IPS-20b (cell line): ENCODE data around the gene ATXN7L3.

Experiments
- H3K27ac ChIP-seq: one replicate; pipeline ENCODE4 v1.5.1; 2013; ENCODE audit warnings: low read length
- H3K27me3 ChIP-seq: 2 replicates; pipeline ENCODE4 v1.6.1; 2013; ENCODE audit warnings: mild to moderate bottlenecking, low read length, inconsistent platforms; ENCODE audit not compliant: insufficient read depth
- H3K36me3 ChIP-seq: 2 replicates; pipeline ENCODE4 v1.6.1; 2013; ENCODE audit warnings: low read depth, mild to moderate bottlenecking, inconsistent platforms, low read length, moderate library complexity; ENCODE audit not compliant: insufficient read depth
- H3K4me1 ChIP-seq: 2 replicates; pipeline ENCODE4 v1.6.1; 2013; ENCODE audit warnings: mild to moderate bottlenecking, control low read depth, inconsistent platforms, low read length, moderate library complexity; ENCODE audit not compliant: insufficient read depth
- H3K4me3 ChIP-seq: 2 replicates; pipeline ENCODE4 v1.5.1; 2013; ENCODE audit warnings: mild to moderate bottlenecking, low read length, inconsistent platforms
- H3K9ac ChIP-seq: 2 replicates; pipeline ENCODE4 v1.6.1; 2013; ENCODE audit warnings: low read depth, mild to moderate bottlenecking, inconsistent platforms, low read length, moderate library complexity
- H3K9me3 ChIP-seq: 2 replicates; pipeline ENCODE4 v1.6.1; 2013; ENCODE audit warnings: mild to moderate bottlenecking, low read depth, low read length, inconsistent platforms; ENCODE audit not compliant: insufficient read depth

Gene ATXN7L3

DNA sequence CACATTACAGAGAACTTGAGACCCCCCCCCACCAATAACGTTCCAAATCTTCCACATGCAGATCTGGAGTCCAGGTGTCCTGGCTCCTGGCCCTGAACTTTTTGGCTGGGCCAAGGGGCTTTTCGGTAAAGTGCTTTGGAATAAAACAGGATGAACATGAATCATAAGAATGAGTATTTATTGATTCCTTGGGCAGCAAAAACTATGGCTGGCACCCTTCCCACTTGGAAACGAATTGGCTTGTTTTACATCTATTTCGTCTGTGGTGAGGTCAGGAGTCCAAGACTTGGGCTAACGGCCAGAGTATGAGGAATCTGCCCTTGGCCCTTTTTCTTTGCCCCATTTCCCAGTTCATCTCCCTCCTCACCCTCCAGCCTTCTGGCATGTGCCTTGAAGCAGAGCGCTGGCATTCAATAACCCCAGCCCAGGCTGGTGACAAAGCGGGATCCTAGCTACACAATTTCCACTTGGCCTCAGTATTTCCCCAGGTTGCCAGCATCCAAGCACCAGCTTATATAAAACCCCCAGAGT is 23.9 kb upstream of the ATXN7L3 start:
- Histone ChIP-seq H3K4me1 (no peaks in the 10 kb centered on the region), H3K27me3 (no peaks in the 10 kb centered on the region; the same call in 1 of the 2 replicates), H3K9ac (no peak overlapping the region), H3K36me3 (no peaks in the 10 kb centered on the region), H3K9me3 (no peaks in the 10 kb centered on the region), H3K27ac (no peak overlapping the region), H3K4me3 (no peak overlapping the region)

- H3K36me3 ChIP-seq, result peaks cover 4% of the 10 kb centered on the region; the same call in 1 of the 2 replicates
- H3K9me3 ChIP-seq, result no peaks in the 10 kb centered on the region
- no peak overlapping the region for H3K27ac ChIP-seq
- H3K9ac ChIP-seq, result peak overlapping the region; percentile 88; the same call in 1 of the 2 replicates
- H3K4me1 ChIP-seq, result peaks cover 6% of the 10 kb centered on the region
- H3K27me3 ChIP-seq, result no peaks in the 10 kb centered on the region; the same call in 1 of the 2 replicates
- H3K4me3 ChIP-seq, result peak overlapping the region; percentile 90
Measured at GRCh38 chr17:44222112-44222869, 22.6 kb upstream of the ATXN7L3 start.

GRCh38 chr17:44221862-44222111 is 22.1 kb upstream of the ATXN7L3 start:
- Histone ChIP-seq H3K27me3 (no peaks in the 10 kb centered on the region; the same call in 1 of the 2 replicates), H3K9ac (peak overlapping the region; percentile 88; the same call in 1 of the 2 replicates), H3K9me3 (no peaks in the 10 kb centered on the region), H3K4me1 (peaks cover 6% of the 10 kb centered on the region), H3K36me3 (peaks cover 9% of the 10 kb centered on the region; the same call in 1 of the 2 replicates), H3K4me3 (peak overlapping the region; percentile 90), H3K27ac (peak overlapping the region; percentile 49)

DNA sequence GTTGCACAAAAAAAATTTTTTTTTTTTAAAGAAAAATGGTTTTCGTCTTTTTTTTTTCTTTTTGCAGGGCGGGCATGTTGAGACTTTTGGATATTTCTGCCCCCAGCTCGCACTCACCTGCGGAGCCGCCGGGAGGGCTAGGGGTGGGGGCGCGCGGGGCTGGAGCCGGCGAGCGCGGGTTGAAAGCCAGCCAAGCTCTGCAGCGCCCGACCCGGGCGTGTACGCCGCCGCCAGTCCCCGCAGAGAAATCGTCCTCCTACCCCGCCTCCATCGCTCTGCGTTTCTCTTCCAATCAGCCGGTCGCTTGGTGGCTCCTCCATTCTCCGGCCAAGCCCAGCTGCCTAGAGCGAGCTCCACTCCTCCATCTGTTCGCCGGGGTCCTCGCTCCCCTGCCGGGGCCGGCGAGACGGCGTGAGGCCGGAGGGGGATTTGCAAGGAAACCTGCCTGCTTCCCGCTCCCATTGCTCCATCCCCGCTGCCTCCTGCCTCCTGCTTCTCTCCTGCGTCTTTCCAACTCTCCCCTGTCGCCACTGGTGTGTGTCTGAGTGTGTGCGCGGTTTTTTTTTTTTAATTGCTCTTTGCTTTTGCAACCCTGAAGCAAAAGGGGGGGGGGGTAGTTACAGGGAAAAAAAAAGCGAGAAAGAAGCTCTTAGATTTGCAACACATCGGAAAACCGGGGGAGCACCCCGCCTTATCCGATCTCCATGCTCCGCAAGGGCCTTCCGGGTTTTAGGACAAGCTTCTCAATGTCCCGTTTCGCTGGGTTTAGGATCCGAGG is 21.6 kb upstream of the ATXN7L3 start:
- Histone ChIP-seq H3K27ac (peak overlapping the region; percentile 49), H3K9me3 (no peaks in the 10 kb centered on the region), H3K4me1 (peaks cover 6% of the 10 kb centered on the region), H3K36me3 (peaks cover 14% of the 10 kb centered on the region), H3K4me3 (peak overlapping the region; percentile 90), H3K9ac (peak overlapping the region; percentile 88), H3K27me3 (no peaks in the 10 kb centered on the region; the same call in 1 of the 2 replicates)

DNA sequence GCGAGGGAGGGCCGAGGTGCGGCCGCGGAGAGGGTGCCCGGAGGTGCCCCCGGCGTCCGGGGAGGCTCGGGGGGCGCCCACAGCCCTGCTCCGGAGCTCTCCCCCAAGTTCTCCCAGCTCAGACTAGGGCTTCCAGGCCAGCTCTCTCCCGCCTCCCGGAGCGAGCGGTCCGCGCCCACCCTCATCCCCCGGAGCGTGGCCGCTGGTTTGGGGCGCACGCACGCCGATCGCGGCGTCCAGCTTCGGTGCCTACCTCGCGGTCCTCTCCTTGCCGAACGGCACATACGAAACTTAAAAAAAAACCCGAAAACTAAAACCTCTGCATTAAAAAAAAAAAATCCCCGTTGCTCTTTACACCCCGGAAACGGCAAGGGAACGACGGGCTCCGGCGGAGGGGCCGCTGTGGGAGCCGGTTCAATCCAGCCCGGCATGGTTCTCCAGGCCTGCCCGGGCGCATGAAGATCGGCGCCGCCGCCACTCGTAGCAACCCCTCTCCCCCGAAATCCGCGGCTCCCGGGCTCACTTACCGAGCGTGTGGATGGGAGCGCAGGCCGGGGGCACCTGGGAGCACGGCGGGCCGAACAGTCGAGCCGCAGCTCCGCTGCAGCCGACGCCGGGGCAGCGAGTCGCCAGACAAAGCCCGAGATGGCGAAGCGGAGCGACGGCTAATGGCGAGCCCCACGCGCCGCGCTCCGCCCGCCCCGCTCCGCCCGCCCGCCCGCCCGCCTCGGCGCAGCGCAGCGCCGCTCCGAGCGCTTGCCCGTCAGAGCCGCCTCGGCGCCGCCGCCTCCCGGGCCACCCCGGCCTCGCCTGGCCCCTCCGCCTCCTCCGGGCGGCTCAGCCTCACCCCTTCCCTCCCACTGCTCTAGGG is 20.8 kb upstream of the ATXN7L3 start:
- H3K9me3 ChIP-seq, result no peaks in the 10 kb centered on the region

DNA sequence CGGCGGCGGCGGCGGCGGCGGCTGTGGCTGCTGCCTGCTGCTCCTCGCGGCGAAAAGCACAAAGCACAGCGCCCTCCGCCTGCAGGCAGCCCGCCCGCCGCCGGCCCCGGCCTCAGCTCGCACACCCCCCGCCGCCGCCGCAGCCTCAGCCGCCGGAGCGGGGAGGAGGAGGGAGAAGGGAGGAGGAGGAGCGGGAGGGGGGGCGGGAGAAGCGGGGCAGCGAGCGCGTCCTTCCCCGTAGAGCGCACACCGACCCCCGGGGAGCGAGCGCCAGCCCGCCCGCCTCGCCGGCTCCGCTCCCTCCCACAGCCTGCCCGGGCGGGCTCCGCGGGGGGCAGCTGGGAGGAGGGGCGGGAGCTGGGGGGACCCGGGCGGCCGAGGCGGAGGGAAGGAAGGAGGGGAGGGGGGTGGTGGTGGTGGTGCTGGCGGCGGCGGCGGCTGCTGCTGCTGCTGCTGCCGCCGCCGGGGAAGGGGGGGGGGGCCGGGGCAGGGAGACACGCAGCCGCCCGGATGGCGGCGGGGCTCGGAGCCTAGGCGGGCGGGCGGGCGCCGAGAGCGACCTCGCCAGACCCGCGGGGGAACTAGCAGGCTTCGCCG is 20.0 kb upstream of the ATXN7L3 start, which contains the start of gene UBTF:
TSS of gene UBTF (minus strand) at position 60 of the 597 bp plus-strand sequence. CDS start 1,446 bp downstream, outside the sequence.
- H3K9ac ChIP-seq, result peak within 1 kb of the TSS; percentile 96
- H3K27ac ChIP-seq, result peak within 1 kb of the TSS; percentile 14
- peak within 1 kb of the TSS; percentile 86 for H3K4me3 ChIP-seq
- H3K36me3 ChIP-seq, result peaks cover 29% of the 10 kb centered on the region
- no peaks in the 10 kb centered on the region for H3K9me3 ChIP-seq
- H3K4me1 ChIP-seq, result peaks cover 6% of the 10 kb centered on the region
- H3K27me3 ChIP-seq, result no peaks in the 10 kb centered on the region; the same call in 1 of the 2 replicates

More for the DNA sequence above, 20.8 kb upstream of the ATXN7L3 start:
- peaks cover 6% of the 10 kb centered on the region for H3K4me1 ChIP-seq
- peak overlapping the region; percentile 14 for H3K27ac ChIP-seq
- peaks cover 22% of the 10 kb centered on the region for H3K36me3 ChIP-seq
- no peaks in the 10 kb centered on the region; the same call in 1 of the 2 replicates for H3K27me3 ChIP-seq
- H3K9ac ChIP-seq, result peak overlapping the region; percentile 96
- H3K4me3 ChIP-seq, result peak overlapping the region; percentile 90; the same call in 1 of the 2 replicates

GRCh38 chr17:44219108-44219615 is 19.5 kb upstream of the ATXN7L3 start:
- H3K9me3 ChIP-seq, result no peaks in the 10 kb centered on the region
- peaks cover 6% of the 10 kb centered on the region for H3K4me1 ChIP-seq
- peak overlapping the region; percentile 82; the same call in 1 of the 2 replicates for H3K9ac ChIP-seq
- no peak overlapping the region for H3K27ac ChIP-seq
- H3K36me3 ChIP-seq, result peaks cover 35% of the 10 kb centered on the region
- no peaks in the 10 kb centered on the region; the same call in 1 of the 2 replicates for H3K27me3 ChIP-seq
- H3K4me3 ChIP-seq, result peak overlapping the region; percentile 77

DNA sequence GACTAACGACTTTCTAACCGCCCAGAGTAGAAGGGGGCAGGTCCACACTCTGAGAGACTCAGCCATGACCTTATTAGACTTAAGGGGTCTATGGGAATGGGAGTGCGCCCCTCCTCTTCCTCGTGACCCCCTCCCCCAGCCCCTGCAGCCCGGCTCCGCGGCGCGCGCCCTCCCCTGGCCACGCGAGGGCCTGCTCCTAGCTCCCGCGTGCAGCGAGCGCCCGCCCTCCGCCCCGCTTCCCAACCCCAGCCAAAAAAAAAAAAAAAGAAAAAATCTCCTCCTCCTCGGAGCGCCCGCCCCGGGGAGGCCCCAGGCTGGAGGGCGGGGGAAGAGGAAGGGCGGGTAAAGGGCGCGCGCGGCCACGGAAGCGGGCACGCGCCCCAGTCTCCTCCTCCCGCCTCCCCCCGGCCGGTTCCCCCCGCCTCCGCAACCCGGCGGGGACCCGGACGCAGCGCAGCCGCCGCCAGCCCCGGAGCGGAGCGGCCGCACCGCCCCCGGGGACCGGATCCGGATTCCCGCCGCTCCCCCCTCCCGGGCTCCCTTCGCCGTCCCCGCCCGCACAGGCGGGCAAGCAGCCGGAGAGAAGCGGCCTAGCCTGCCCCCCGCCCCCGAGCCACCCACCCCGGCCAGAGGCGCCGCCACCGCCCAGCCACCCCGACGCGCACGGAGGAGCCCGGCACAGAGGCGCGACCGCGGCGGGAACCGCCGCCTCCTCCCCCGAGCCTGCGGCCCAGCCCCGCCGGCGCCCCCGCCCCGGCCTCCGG is 18.8 kb upstream of the ATXN7L3 start:
- H3K4me1 ChIP-seq, result peaks cover 6% of the 10 kb centered on the region
- no peaks in the 10 kb centered on the region for H3K9me3 ChIP-seq
- H3K27ac ChIP-seq, result peak overlapping the region; percentile 20
- no peaks in the 10 kb centered on the region; the same call in 1 of the 2 replicates for H3K27me3 ChIP-seq
- H3K9ac ChIP-seq, result peak overlapping the region; percentile 82
- H3K36me3 ChIP-seq, result peaks cover 41% of the 10 kb centered on the region
- H3K4me3 ChIP-seq, result peak overlapping the region; percentile 77

- H3K27ac ChIP-seq, result peak overlapping the region; percentile 20
- peaks cover 48% of the 10 kb centered on the region for H3K36me3 ChIP-seq
- peaks cover 6% of the 10 kb centered on the region for H3K4me1 ChIP-seq
- no peaks in the 10 kb centered on the region for H3K9me3 ChIP-seq
- peak overlapping the region; percentile 82 for H3K9ac ChIP-seq
- H3K4me3 ChIP-seq, result peak overlapping the region; percentile 77
- H3K27me3 ChIP-seq, result no peaks in the 10 kb centered on the region
Measured at GRCh38 chr17:44217738-44218343, 18.2 kb upstream of the ATXN7L3 start.

DNA sequence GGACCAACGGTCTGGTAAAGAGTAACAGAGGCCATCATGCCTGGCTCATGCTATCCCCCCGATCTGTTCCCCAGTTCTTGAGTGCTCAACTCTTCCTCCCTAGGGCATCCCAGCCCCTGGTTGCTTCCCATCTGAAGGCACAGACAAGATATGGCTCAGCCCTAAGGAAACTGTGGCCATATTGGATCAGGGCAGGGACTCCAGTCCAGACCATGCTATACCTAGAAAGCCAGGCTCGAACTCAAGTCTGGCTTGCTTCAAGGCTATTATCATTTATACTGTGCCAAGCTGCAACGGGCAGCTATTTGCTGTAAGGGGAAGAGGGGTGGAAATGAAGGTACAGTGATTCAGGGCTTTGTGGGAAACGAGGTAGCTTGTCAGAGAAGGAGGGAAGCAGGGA is 17.0 kb upstream of the ATXN7L3 start:
- Histone ChIP-seq H3K4me1 (peaks cover 6% of the 10 kb centered on the region), H3K36me3 (peaks cover 55% of the 10 kb centered on the region), H3K9me3 (no peaks in the 10 kb centered on the region), H3K9ac (no peak overlapping the region), H3K27me3 (no peaks in the 10 kb centered on the region), H3K27ac (no peak overlapping the region), H3K4me3 (no peak overlapping the region)
